Hematopoietic multipotent progenitor cell treated with erythropoietin and hydrocortisone succinate and interleukin-3 and kit ligand, for 8 days (in vitro differentiated cells): ENCODE data around the gene TMEM178A.
"Not testable (repeated sequence)": the region's sequence is repeated elsewhere in the genome, so short reads cannot be mapped to it uniquely, and the experiment has no call there.

ENCODE experiments used
- DNase-seq: peaks from one replicate; pipeline ENCODE4 v3.0.0-alpha.2; 2015

Gene TMEM178A

DNA sequence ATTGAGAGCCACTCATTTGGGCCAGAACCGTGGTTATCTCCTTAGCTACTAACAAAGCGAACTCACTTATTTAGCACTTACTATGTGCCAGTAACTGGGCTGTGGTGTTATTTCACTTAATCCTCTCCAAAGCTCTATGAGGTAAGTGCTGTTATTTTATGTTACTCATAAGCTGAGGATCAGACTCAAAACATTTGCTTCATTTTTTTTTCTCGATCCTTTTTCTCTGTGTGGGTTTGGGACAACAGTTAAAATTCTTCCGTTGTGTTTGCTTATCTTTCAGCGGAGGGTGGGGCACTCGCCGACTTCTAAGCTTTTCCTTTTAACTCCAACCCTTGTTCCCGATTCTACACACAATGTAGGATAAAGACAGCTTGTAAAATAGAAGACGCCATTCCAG, 52.8 kb downstream of the TMEM178A start:
- no peak for DNase-seq

- DNase-seq, result no peak
Measured at GRCh38 chr2:39719317-39719716, 53.6 kb downstream of the TMEM178A start.

GRCh38 chr2:39720970-39721369, 55.3 kb downstream of the TMEM178A start:
- DNase-seq, result no peak

- DNase-seq, result no peak
Measured at GRCh38 chr2:39723497-39723896, 57.8 kb downstream of the TMEM178A start.

DNA sequence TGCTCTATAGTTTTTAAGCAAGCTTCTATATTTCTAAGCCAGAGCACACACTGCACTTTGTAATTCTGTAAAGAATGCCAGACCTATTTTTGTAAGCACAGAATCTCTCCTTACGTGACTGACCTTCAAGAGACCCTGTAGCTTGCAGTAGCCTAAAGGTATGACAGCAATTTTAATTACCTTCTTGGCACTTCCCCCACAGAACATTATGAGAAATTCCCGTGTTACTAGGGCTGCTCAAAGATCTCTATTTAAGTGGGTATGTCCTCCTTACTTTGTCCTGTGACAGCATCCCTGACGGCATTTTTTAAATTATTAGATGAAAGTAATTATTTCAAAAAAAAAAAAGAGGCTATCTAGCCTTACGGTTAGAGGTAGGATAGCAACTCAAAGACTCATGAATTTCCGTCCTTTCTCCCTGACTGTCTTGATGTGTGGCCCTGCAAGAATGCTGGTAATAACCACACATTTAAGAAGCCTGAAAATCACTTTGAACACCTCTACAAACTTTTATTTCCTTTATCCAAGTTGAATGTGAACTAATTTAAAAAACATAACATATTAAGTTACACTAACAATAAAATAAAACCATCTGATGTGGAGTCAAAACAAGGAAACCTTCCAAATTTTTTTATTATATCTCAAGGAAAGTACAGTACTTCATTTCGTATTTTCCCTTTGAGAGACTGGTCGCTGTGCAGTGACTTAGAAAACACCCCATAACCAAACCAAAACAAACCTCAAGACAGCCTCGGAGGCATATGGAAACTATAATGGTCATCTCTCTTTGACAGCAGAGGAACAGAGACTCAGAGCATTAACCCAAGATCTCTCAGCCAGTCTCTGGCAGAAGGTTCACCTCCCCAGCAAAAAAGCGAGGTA, 58.5 kb downstream of the TMEM178A start:
- DNase-seq, result no peak

GRCh38 chr2:39724828-39725144, 59.1 kb downstream of the TMEM178A start:
- no peak for DNase-seq

GRCh38 chr2:39725401-39725800, 59.7 kb downstream of the TMEM178A start:
- DNase-seq, result no peak

- not testable (repeated sequence) for DNase-seq
Measured at GRCh38 chr2:39728085-39728484, 62.4 kb downstream of the TMEM178A start.

GRCh38 chr2:39728941-39729351, 63.2 kb downstream of the TMEM178A start:
- peak; percentile 47 for DNase-seq

DNA sequence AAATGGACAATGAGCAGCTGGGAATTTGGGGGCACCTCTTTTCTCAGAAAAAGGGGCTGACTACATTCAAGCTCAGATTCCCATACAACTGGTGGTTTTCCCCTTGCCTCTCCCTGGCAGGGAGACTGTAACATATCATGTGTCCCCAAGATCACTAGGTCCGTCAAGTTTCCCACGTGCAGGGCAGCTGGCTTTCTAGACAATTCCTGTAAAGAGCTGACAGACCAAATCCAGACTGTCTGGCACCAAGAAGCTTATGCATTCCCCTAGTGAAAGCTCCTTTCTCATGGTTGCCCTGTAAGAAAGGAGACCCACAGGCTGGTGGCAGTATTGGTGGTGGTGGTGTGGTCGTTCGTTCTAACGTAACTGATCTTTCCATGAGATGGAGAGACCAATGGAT, 64.6 kb downstream of the TMEM178A start:
- DNase-seq, result no peak

DNA sequence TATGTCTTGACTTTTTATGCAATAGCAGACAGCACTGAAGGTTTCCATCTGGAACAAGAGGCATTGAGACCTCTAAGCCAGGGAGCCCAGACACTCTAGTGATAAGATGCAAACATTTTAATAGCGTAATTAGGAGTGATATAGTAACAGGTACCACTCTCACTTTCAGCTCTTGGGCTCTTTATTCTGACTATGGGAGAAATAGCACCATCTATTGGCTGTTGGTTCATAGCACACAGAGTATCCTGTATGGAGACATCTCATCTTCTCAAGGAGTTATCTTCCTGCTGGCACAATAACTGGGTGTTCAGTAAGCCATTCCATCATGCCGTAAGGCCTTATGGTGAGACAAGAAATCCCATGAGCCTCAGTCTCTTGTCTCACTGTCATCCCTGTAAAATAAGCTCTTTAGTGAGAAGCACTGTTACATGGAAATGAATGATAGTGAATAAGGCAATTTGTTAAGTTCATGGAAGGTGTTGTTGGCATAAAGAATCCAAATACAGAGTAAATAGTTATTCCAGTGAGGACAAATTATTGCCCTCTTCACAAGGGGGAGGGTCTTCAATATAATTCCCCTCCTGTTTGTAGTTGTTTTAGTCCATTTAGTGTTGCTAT, 65.1 kb downstream of the TMEM178A start:
- peak; percentile 53 for DNase-seq

DNA sequence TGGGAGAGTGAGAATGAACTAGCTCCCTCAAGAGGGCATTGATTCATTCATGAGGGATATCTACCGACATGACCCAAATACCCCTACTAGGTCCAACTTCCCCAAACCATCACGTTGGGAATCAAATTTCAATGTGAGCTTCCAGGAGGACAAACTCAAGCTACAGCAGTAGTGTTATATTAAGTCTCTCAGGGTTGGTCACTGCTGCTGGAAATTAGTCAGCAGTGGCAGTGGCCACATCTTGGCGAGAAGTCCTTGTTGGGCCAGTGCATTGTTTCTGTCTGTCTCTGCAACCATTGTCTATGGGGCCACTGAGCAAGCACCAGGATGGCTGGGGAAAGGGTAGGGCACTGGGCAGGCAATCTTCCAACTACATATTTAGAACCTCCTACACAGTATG, 65.8 kb downstream of the TMEM178A start:
- DNase-seq, result no peak

GRCh38 chr2:39732482-39732881, 66.8 kb downstream of the TMEM178A start:
- no peak for DNase-seq

DNA sequence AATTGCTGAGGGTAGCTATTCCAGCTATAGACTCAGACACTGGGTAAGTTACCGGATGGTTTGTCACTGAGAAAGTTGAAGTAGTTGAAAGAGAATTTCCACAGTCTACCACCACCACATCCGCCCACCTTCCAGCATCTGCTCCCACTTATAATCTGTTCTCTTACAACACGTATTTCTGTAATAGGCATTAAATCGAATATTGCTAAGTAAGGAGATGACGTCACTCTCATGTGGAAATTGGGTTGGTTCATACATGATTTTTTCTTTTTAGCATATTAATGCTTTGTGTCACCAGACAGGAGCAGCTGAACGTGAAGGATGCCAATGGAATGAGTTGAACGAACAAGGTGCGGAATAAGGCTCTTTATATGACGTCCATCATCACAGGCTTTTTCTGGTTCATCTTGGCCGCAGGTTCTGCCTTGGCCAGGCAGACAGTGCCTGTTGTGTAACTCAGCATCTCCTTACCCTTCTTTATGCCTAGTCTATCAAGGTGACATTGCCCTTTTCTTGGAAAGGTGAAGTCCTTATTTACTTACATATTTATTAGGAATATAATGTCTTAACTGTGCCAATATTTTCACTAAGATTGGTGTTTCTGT, 67.5 kb downstream of the TMEM178A start:
- no peak for DNase-seq

DNA sequence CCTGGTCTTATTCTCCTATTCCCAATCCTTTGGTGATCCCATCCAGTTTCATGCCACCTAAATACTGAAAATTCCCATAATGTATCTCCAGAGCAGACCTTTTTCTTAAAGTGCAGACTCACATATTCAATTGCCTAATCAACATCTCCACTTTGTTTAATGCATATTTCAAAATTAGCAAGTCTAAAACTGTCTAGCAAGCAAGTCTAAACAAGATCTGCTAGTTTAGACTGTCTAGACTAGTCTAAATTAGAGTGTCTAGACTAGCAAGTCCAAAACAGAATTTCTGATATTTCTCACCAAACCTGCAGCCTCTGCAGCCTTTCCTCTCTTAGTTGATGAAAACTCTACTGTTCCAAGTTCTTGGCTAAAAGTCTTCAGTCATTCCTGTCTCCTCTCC, 68.7 kb downstream of the TMEM178A start:
- no peak for DNase-seq

GRCh38 chr2:39735648-39736047, 69.9 kb downstream of the TMEM178A start:
- DNase-seq, result no peak

- DNase-seq, result no peak
Measured at GRCh38 chr2:39736640-39737039, 70.9 kb downstream of the TMEM178A start.

DNA sequence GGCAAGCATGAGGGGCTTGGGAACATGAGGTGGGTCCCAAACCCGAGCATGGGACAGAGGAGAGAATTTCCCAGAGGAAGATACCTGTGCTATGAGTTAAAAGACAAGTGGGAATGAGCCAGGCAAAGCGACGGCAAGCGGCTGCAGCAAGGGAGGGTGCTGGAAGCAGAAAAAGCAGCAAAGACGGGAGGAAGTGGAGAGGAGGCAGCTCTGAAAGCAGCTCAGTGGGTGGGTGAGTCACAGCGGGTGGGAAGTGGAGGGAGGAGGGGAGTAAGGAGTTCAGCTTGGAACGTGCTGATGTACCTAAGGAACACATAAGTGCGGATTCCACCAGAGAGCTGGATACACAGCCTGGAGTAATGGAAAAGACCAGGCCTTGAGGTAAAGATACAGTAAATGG, 71.9 kb downstream of the TMEM178A start:
- DNase-seq, result no peak

DNA sequence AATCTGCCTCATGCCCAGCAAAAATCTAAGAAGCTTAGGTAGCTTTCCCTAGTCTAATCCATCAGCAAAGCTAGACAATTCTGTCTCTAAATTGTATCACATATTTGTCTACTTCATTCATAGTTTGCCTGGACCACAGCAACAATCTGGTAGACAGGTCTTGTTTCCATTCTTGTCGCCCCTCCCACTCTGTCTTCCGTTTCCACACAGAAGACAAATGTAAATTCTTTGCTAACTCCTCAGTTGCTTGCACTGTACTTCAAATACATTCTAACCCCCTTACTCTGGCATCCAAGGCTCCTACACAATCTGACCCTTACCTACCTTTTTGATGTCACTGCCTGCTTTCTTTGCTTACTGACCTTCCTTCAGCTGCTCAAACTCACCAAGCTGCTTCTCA, 73.2 kb downstream of the TMEM178A start:
- no peak for DNase-seq

DNA sequence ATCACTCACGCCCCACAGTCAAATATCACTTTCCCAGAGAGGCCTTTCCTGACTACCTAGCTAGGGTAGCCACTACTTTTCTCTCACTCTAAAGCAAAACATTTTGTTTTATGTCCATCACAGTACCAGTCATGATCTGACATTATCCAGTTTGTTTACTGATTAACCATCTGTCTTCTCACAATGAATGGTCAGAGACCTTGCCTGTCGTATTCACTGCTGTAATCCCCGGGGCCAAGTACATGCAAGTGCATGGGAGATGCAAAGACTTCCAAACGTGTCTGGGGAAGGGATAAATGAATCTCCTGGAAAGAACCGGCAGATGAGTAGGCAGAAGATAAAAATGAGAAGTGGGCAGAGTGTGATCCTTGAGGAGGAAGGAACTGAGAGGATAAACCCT, 73.7 kb downstream of the TMEM178A start:
- no peak for DNase-seq

DNA sequence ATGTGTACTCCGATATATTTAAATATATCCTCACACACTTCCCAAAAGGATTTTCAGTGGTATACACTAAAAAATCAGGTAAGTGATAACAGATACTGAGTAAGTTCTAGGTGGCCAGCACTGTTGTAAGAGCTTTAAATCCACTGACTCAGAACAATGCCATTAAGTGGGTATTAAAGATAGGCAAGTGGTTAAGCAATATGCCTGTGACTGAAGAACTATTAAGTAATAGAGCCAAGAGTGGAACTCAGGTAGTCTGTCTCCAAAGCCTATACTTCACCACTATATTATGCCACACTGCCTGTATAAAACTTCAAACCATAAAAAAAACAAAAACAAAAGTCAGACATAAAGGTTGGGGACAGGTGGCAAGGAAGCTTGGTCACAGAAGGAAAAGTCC, 76.2 kb downstream of the TMEM178A start:
- no peak for DNase-seq

DNA sequence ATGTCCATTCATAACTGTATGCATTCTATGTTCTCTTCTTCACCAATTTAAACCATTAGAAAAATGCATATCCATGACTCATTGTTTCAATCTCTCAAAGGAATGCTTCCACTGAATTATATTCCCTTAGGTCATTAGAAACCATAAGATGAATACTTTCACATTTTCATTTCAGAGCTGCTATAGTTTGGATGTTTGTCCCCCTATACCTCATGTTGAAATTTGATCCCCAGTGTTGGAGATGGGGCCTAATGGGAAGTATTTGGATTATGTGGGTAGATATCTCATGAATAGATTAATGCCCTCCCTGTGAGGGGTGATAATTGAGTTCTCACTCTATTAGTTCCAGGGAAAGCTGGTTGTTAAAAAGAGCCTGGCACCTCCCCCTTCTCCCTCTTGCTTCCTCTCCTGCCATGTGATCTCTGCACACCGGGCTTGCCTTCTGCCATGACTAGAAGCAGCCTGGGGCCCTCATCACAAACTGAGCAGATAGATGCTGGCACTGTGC, 77.6 kb downstream of the TMEM178A start:
- DNase-seq, result no peak

GRCh38 chr2:39755466-39755865, 89.7 kb downstream of the TMEM178A start:
- DNase-seq, result no peak

- DNase-seq, result no peak
Measured at GRCh38 chr2:39757156-39757555, 91.4 kb downstream of the TMEM178A start.
